Keratinocyte (primary cell): ENCODE measurements around the gene CSNK1D. TPM values are rescaled to one million over a fixed set of nuclear protein-coding genes. Genes with fewer than 3 reads are reported as not detected.
A peak's percentile ranks its signal among the peaks of the same experiment; 100 is the strongest.

Experiments used
- DNase-seq: peaks from one replicate; pipeline ENCODE4 v3.0.0-alpha.2; 2011; ENCODE audit warnings: low read depth, missing footprints, low spot score
- FAIRE-seq: peaks from 2 replicates; lab custom pipeline; 2011; peaks lifted over from hg19 to GRCh38; lab: Jason Lieb, UNC
- H2AFZ ChIP-seq: 2 replicates; pipeline ENCODE4 v1.6.0; 2012; ENCODE audit warnings: low read length, control low read depth, inconsistent platforms; ENCODE audit not compliant: control insufficient read depth
- H3K27ac ChIP-seq: 2 replicates; pipeline ENCODE4 v1.5.1; 2011; ENCODE audit warnings: low read length; ENCODE audit not compliant: control insufficient read depth, insufficient read depth
- H3K27me3 ChIP-seq: 3 replicates; pipeline ENCODE4 v1.6.0; 2011; ENCODE audit warnings: low read length; ENCODE audit not compliant: control insufficient read depth, insufficient read depth; ENCODE audit errors: extremely low read depth
- H3K36me3 ChIP-seq, 2 experiments: 2 replicates in 1 of 2; 3 replicates in 1 of 2; pipeline ENCODE4 v1.5.1; 2011; ENCODE audit warnings: low read length in 2 of 2, mild to moderate bottlenecking in 1 of 2; ENCODE audit not compliant: control insufficient read depth in 2 of 2, insufficient read depth in 2 of 2; ENCODE audit errors: extremely low read depth in 1 of 2
- H3K4me1 ChIP-seq: 3 replicates; pipeline ENCODE4 v1.5.1; 2011; ENCODE audit warnings: low read length; ENCODE audit not compliant: control insufficient read depth, insufficient read depth; ENCODE audit errors: extremely low read depth
- H3K4me2 ChIP-seq: 3 replicates; pipeline ENCODE4 v1.6.0; 2011; ENCODE audit warnings: low read depth, low read length; ENCODE audit not compliant: control insufficient read depth, insufficient read depth; ENCODE audit errors: extremely low read depth
- H3K4me3 ChIP-seq, 3 experiments: fragments of 200-600 bp in 1 of 3; sonication (generic) in 1 of 3; 2 replicates in 2 of 3; 3 replicates in 1 of 3; pipeline ENCODE4 v1.5.1; 2011 to 2016; ENCODE audit warnings: low read length in 3 of 3, mild to moderate bottlenecking in 3 of 3, control low read depth in 2 of 3, inconsistent platforms in 1 of 3, low read depth in 1 of 3, mixed read lengths in 1 of 3, mixed run types in 1 of 3, moderate library complexity in 1 of 3; ENCODE audit not compliant: control insufficient read depth in 2 of 3, insufficient read depth in 2 of 3; ENCODE audit errors: extremely low read depth in 1 of 3
- H3K79me2 ChIP-seq: 2 replicates; pipeline ENCODE4 v1.6.0; 2012; ENCODE audit warnings: low read length; ENCODE audit not compliant: control insufficient read depth, insufficient read depth
- H3K9ac ChIP-seq: 3 replicates; pipeline ENCODE4 v1.6.0; 2011; ENCODE audit warnings: low read length; ENCODE audit not compliant: control insufficient read depth, insufficient read depth; ENCODE audit errors: extremely low read depth
- H3K9me1 ChIP-seq: 3 replicates; pipeline ENCODE4 v1.6.0; 2011; ENCODE audit warnings: low read length; ENCODE audit not compliant: control insufficient read depth, insufficient read depth; ENCODE audit errors: extremely low read depth
- H3K9me3 ChIP-seq: 2 replicates; pipeline ENCODE4 v1.5.1; 2012; ENCODE audit warnings: low read depth, low read length; ENCODE audit not compliant: control insufficient read depth
- H4K20me1 ChIP-seq: 3 replicates; pipeline ENCODE4 v1.6.0; 2011; ENCODE audit warnings: low read length; ENCODE audit not compliant: control insufficient read depth, insufficient read depth; ENCODE audit errors: extremely low read depth
- EZH2 ChIP-seq: IDR thresholded peaks from one replicate; pipeline ENCODE4 v1.6.1; 2012; ENCODE audit warnings: inconsistent platforms, mild to moderate bottlenecking, low read length, moderate library complexity
- dilution Hi-C: fragments of 300-500 bp; cut with MboI; formaldehyde crosslinking; loops from one replicate; pipeline ENCODE4 v1.7.0; 2020; ENCODE audit warnings: low sequenced_read_pairs; ENCODE audit not compliant: extremely low pct_ligation_motif_present
- polyA plus RNA-seq, 5 experiments: library from polyadenylated mRNA; depleted of rRNA in 3 of 5; stranded (reverse) in 3 of 5; stranded (forward) in 1 of 5; unstranded in 1 of 5; fragments of >200 nt; gene quantifications; 1 replicate in 1 of 5; 2 replicates in 3 of 5; 3 replicates in 1 of 5; pipeline versions ENCODE4 v1.2.1 to v1.2.3, GENCODE V29; 2011 to 2012; ENCODE audit warnings: missing spikeins in 2 of 5, low read depth in 1 of 5, low replicate concordance in 1 of 5
- TF ChIP-seq, protein P1 (sequence below), 3 experiments: IDR thresholded peaks in 1 of 3; conservative IDR thresholded peaks in 1 of 3; optimal IDR thresholded peaks in 1 of 3; 2 replicates in 2 of 3; 3 replicates in 1 of 3; pipeline versions ENCODE3 to v1.5.1; 2011; ENCODE audit warnings: low read length in 3 of 3, mild to moderate bottlenecking in 3 of 3, moderate library complexity in 2 of 3, control low read depth in 1 of 3, inconsistent platforms in 1 of 3; ENCODE audit not compliant: insufficient read depth in 2 of 3; ENCODE audit errors: extremely low read depth in 1 of 3

Gene CSNK1D
- polyA plus RNA-seq, 1 donor (not counting 4 experiments of a cell fraction or from before 2014, with no cell fraction given) = 86.0 TPM

GRCh38 chr17:82317394-82318168 lies 44.1 kb upstream of the CSNK1D start, which contains the start of gene CD7:
Gene CD7 (minus strand): TSS chr17:82317608. CDS start chr17:82317495, 113 bp downstream.
- no peaks in the 10 kb centered on the region for H3K79me2 ChIP-seq
- no peaks in the 10 kb centered on the region for H3K36me3 ChIP-seq
- no peak within 1 kb of the TSS for H3K4me3 ChIP-seq
- no peaks in the 10 kb centered on the region for H3K4me1 ChIP-seq
- no peaks in the 10 kb centered on the region for H4K20me1 ChIP-seq
- peaks cover 15% of the 10 kb centered on the region for H3K9me3 ChIP-seq
- H3K9me1 ChIP-seq = no peaks in the 10 kb centered on the region
- no peak within 1 kb of the TSS for H2AFZ ChIP-seq
- dilution Hi-C loops = no loop called here
- H3K27ac ChIP-seq = no peak within 1 kb of the TSS
- H3K9ac ChIP-seq = no peak within 1 kb of the TSS
- no peak within 1 kb of the TSS for H3K4me2 ChIP-seq
- FAIRE-seq (no peak), DNase-seq (no peak)
- peaks cover 57% of the 10 kb centered on the region for H3K27me3 ChIP-seq
- TF ChIP-seq, protein P1, sequence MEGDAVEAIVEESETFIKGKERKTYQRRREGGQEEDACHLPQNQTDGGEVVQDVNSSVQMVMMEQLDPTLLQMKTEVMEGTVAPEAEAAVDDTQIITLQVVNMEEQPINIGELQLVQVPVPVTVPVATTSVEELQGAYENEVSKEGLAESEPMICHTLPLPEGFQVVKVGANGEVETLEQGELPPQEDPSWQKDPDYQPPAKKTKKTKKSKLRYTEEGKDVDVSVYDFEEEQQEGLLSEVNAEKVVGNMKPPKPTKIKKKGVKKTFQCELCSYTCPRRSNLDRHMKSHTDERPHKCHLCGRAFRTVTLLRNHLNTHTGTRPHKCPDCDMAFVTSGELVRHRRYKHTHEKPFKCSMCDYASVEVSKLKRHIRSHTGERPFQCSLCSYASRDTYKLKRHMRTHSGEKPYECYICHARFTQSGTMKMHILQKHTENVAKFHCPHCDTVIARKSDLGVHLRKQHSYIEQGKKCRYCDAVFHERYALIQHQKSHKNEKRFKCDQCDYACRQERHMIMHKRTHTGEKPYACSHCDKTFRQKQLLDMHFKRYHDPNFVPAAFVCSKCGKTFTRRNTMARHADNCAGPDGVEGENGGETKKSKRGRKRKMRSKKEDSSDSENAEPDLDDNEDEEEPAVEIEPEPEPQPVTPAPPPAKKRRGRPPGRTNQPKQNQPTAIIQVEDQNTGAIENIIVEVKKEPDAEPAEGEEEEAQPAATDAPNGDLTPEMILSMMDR (optimal IDR thresholded peaks at IDR 0.05 in 1 of 3, IDR thresholded peaks at IDR 0.05 in 1 of 3, conservative IDR thresholded peaks at IDR 0.05 in 1 of 3; ENCODE audit: extremely low read depth in 1 of 3, insufficient read depth in 2 of 3, low read length in 3 of 3) = no peak
- TF ChIP-seq EZH2 = no peak

DNA sequence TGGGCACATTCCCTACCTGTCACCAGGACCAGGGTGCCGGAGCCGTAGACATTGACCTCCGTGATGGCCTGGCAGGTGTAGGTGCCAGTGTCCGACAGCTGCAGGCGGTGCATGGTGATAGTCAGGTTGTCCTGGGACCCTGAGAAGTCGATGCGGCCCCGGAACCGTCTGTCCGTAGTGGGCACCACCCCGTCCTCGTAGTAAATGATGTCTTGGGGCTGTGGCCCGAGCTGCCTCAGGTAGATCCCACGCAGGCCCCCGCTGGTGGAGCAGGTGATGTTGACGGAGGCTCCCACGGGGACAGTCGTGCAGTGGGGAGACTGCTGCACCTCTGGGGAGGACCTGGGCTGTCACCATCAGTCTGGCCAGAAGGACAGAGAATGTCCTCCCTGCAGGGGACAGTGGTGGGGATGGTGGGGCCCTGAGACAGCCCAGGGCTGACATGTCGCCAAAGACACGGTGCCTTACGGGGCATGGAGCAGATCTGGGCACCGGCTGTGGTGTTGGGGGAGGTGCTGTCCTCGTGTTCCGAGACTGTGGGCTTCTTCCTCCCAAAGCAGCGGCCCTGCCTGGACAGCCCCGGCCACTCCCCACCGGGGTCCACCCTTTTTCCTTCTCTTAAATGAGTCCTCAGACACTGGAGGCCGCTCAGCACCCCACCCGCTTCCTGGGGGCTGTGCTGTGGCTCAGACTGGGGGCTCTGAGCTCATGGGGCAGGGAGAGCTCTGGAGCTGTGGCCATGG lies 43.3 kb upstream of the CSNK1D start:
- TF ChIP-seq, protein P1 (optimal IDR thresholded peaks at IDR 0.05 in 1 of 3, IDR thresholded peaks at IDR 0.05 in 1 of 3, conservative IDR thresholded peaks at IDR 0.05 in 1 of 3; ENCODE audit: extremely low read depth in 1 of 3, insufficient read depth in 2 of 3, low read length in 3 of 3) = no peak
- TF ChIP-seq EZH2 = peak; percentile 21
- Histone ChIP-seq H3K79me2 (no peaks in the 10 kb centered on the region), H3K9me1 (no peaks in the 10 kb centered on the region), H4K20me1 (no peaks in the 10 kb centered on the region), H2AFZ (no peak overlapping the region), H3K9ac (no peak overlapping the region), H3K36me3 (no peaks in the 10 kb centered on the region), H3K27me3 (peaks cover 57% of the 10 kb centered on the region), H3K27ac (no peak overlapping the region), H3K9me3 (peaks cover 15% of the 10 kb centered on the region), H3K4me1 (no peaks in the 10 kb centered on the region), H3K4me3 (no peak overlapping the region), H3K4me2 (no peak overlapping the region)
- DNase-seq = no peak
- FAIRE-seq = no peak
- dilution Hi-C loops = no loop called here
